HUES48 (cell line): ENCODE data around the gene LPIN3.

Source experiments
- H3K27ac ChIP-seq: one replicate; pipeline ENCODE4 v1.7.0; 2013; ENCODE audit warnings: low read depth, low read length, inconsistent platforms
- H3K27me3 ChIP-seq: 2 replicates; pipeline ENCODE4 v1.6.1; 2013; ENCODE audit warnings: mild to moderate bottlenecking, low read length; ENCODE audit not compliant: control insufficient read depth, insufficient read depth
- H3K36me3 ChIP-seq: 2 replicates; pipeline ENCODE4 v1.6.1; 2013; ENCODE audit warnings: low read length; ENCODE audit not compliant: control insufficient read depth, insufficient read depth
- H3K4me1 ChIP-seq: 2 replicates; pipeline ENCODE4 v1.6.1; 2013; ENCODE audit warnings: mild to moderate bottlenecking, low read length; ENCODE audit not compliant: control insufficient read depth, insufficient read depth
- H3K4me3 ChIP-seq: 2 replicates; pipeline ENCODE4 v1.5.1; 2013; ENCODE audit warnings: mild to moderate bottlenecking, low read depth, low read length
- H3K9ac ChIP-seq: 2 replicates; pipeline ENCODE4 v1.6.1; 2013; ENCODE audit warnings: mild to moderate bottlenecking, low read depth, low read length, moderate library complexity
- H3K9me3 ChIP-seq: 2 replicates; pipeline ENCODE4 v1.6.1; 2013; ENCODE audit warnings: low read length; ENCODE audit not compliant: control insufficient read depth, insufficient read depth

LPIN3 gene

DNA sequence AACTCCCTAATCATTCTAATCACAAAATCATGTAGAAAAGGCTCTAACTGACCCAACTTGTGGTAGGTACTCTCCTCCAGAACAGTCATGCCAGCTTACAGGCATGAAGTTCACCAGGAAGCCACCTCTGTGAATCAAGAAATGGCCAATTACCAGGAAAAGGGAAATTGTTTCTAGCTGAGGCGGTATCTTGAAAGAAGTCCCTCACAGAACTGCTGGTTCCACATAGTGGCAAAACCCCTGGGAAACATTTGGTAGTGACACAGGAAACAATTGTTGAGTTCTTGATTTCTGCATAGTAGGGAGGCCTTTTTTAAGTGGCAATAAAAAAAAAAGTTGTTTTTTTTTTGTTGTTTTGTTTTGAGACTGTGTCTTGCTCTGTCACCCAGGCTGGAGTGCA is 19.6 kb upstream of the LPIN3 start:
- Histone ChIP-seq H3K27me3 (no peaks in the 10 kb centered on the region), H3K36me3 (no peaks in the 10 kb centered on the region), H3K9me3 (no peaks in the 10 kb centered on the region), H3K4me3 (no peak overlapping the region), H3K27ac (no peak overlapping the region), H3K9ac (no peak overlapping the region), H3K4me1 (peaks cover 6% of the 10 kb centered on the region)

DNA sequence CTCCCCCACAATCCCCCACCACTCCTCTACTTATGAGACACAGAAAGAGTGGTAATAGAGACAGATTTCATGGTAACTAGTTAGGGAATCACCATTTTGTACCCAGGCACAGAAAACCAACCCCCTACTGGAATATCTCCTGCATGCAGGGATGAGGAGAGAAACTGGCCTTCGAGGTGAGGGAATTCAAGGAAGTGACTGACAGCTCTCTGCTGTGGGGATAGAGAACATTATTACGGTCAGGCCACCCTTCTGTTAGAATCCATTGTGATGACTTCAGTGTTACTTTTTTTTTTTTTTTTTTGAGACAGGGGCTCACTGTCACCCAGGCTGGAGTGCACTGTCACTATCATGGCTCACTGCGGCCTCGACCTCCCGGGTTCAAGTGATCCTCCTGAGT is 13.4 kb upstream of the LPIN3 start:
- H3K27ac ChIP-seq = no peak overlapping the region
- no peak overlapping the region for H3K9ac ChIP-seq
- H3K36me3 ChIP-seq = no peaks in the 10 kb centered on the region
- H3K4me3 ChIP-seq = no peak overlapping the region
- H3K4me1 ChIP-seq = no peaks in the 10 kb centered on the region
- no peaks in the 10 kb centered on the region for H3K27me3 ChIP-seq
- no peaks in the 10 kb centered on the region for H3K9me3 ChIP-seq

DNA sequence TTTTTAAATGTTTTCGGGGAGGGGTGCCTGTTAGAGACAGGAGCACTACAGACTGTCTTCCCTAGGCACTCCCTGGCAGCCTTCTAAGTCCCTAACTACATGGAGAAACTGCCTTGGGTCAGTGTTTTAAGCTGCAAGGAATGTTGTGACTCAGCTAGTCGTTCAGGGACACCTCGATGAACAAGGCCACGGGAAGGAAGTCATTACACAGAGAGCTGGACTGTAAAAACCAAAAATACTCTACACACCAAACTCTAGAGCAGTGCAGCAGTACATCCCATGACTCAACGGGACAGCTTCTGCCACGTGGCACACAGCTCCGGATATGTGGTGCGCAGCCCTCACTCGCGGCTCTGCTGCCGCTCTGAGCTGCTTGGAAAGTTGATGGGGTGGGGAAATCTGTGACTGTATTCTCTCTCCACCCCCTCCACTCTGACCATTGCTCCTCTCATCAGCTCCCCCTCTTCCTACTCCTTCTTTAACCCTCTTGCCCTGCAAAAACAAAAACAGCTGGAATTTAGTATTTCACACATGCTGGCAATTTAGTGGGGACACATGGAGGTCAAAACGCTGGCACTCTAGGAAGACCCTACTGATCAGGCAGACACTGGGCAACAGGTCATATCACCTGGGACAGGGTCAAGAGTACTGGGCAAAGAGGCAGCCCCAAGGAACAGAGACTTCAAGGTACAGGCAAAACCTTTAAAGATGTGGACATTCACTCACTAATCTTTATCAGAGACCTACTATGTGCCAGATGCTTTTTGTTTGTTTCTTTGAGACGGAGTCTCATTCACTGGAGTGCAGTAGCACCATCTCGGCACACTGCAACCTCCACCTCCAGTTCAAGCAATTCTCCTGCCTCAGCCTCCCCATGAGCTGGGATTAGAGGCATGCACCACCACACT is 10.9 kb upstream of the LPIN3 start:
- no peak overlapping the region for H3K4me3 ChIP-seq
- no peak overlapping the region for H3K9ac ChIP-seq
- no peak overlapping the region for H3K27ac ChIP-seq

DNA sequence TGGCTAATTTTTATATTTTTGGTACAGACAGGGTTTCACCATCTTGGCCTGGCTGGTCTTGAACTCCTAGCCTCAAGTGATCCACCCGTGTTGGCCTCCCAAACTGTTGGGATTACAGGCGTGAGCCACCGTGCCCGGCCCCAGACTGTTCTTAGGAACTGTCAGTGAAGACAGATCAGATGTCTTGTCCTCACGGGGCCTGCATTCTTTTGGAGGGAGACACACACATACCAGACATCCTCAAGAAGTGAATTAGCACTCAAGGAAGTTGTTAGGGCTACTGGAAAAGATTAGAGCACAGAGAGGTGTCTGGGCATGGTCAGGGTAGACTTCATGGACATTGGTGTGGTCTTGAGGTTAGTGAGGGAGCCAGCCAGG is 10.3 kb upstream of the LPIN3 start:
- Histone ChIP-seq H3K9me3 (no peaks in the 10 kb centered on the region), H3K36me3 (no peaks in the 10 kb centered on the region), H3K4me1 (no peaks in the 10 kb centered on the region), H3K9ac (no peak overlapping the region), H3K4me3 (no peak overlapping the region), H3K27ac (no peak overlapping the region), H3K27me3 (no peaks in the 10 kb centered on the region)

More for the DNA sequence above, 10.9 kb upstream of the LPIN3 start:
- Histone ChIP-seq H3K27me3 (no peaks in the 10 kb centered on the region), H3K4me1 (no peaks in the 10 kb centered on the region), H3K36me3 (no peaks in the 10 kb centered on the region), H3K9me3 (no peaks in the 10 kb centered on the region)

DNA sequence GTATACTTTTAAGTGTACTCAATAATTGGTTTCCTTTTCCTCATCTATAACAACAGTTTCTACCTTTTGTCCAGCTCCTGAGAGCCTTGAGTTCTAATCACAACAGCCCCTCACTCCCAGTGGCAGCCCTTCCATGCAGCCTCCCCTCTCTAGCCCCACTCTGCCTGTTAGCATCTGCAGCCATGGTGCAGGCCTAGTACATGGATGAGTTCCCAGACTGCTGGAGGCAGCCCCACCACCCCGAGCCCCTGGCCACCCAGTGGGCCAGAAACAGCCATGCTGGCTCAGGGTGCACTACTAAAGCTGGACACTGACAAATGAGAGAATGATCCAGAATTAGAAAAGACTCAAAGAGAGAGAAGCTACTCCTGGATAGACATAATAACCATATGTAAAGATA is 9.7 kb upstream of the LPIN3 start:
- Histone ChIP-seq H3K36me3 (no peaks in the 10 kb centered on the region), H3K4me3 (no peak overlapping the region), H3K9me3 (no peaks in the 10 kb centered on the region), H3K27ac (no peak overlapping the region), H3K4me1 (no peaks in the 10 kb centered on the region), H3K27me3 (no peaks in the 10 kb centered on the region), H3K9ac (no peak overlapping the region)

DNA sequence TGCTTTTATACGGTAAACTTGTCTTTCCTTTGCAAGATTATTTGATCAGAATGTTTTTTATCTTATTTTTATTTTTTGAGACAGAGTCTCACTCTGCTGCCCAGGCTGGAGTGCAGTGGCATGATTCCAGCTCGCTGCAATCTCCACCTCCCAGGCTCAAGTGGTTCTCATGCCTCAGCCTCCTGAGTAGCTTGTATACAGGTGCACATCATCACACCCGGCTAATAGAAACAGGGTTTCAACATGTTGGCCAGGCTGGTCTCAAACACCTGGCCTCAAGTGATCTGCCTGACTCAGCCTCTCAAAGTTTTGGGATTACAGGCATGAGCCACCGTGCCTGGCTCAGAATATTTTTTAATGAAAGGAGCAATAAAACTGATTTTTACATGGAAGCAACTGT is 8.9 kb upstream of the LPIN3 start:
- H3K27me3 ChIP-seq = no peaks in the 10 kb centered on the region
- H3K4me1 ChIP-seq = no peaks in the 10 kb centered on the region
- H3K27ac ChIP-seq = no peak overlapping the region
- H3K9ac ChIP-seq = no peak overlapping the region
- no peaks in the 10 kb centered on the region for H3K36me3 ChIP-seq
- H3K9me3 ChIP-seq = no peaks in the 10 kb centered on the region
- H3K4me3 ChIP-seq = no peak overlapping the region

DNA sequence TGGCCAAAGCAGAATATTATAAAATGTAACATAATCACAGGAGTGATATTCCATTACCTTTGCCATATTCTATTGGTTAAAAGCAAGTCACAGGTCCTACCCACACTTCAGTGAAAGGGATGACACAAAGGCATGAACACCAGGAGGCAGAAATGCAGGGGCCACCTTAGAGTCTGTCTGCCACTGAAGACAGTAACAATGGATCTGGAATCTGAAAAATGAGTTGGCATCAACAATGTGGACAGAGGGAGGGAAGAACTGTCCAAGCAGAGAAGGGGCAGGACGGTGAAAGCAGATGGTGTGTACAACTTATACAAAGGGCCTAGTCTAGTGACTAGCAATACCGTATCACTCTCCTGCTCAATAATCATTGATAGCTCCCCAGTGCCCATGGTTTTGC is 6.6 kb upstream of the LPIN3 start:
- no peak overlapping the region for H3K9ac ChIP-seq
- no peaks in the 10 kb centered on the region for H3K36me3 ChIP-seq
- H3K27me3 ChIP-seq = 0 out of 2 replicates have a peak, but pooled peaks cover under 1% of the 10 kb centered on the region
- no peaks in the 10 kb centered on the region for H3K9me3 ChIP-seq
- H3K27ac ChIP-seq = no peak overlapping the region
- H3K4me1 ChIP-seq = no peaks in the 10 kb centered on the region
- no peak overlapping the region for H3K4me3 ChIP-seq

DNA sequence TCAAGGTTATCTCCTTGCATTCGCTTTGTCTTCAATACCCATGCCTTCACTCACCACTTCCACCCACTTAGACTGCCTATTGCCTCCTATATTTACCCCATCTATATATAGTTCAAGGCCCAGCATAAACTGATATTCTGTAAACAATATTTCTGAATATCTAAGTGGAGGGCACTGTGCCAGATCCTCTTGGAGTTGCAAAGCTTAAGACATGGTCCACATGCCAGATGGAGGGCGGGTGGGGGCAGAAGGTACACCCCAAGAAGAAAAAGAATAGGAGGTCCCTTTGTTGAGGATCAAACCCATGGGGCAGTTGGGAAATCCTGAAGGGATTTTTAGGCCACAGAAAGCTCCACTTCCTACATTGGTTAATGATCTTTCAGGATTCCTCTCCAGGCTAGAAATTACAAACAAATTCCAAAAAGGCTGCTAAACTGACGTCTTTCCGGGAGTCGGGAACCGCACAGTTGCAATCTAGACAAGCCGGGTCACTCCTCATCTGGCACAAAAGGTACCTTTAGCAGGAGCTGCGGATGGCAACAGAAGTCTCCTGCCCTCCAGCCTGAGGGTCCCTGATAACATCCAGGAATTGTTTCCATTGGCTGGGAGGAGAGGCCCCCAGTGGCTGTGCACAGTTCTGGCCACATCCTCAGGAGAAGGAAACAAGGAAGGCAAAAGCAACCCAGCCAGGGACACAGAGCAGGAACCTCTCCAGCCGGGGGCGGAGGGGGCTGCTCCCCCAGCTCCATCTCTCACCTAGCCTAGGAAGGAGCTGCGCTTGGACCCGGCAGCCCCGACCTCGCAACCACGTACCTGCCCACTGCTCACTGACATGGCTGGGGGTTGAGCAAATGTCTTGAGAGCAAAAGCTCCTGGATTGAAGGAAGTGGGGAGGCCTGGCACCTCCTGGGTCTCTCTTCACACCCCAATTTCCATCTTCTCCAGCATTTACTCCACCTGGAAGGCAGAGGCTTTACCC is 5.9 kb upstream of the LPIN3 start:
- Histone ChIP-seq H3K9me3 (no peaks in the 10 kb centered on the region), H3K27me3 (peaks cover 7% of the 10 kb centered on the region), H3K4me3 (no peak overlapping the region), H3K27ac (no peak overlapping the region), H3K4me1 (peaks cover 5% of the 10 kb centered on the region; the same call in 1 of the 2 replicates), H3K9ac (no peak overlapping the region), H3K36me3 (no peaks in the 10 kb centered on the region)

DNA sequence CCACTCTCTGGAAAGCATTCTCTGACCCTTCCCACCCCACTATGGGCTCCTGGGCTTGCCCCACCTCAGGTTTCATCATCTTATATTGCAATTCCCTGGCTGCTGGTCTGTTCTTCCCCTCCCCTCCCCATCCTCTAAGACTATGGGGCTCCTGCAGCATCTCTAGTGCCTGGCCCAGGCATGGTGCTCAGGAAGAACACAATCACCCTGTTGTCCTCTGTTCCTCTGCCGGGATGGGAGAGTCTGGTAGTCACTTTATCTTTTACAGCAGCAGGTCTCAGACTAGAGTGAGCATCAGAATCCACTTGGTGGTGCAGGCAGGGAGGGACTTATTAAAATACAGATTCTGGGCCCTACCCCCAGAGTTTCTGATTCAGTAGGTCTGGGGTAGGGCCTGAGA is 5.0 kb upstream of the LPIN3 start:
- peaks cover 8% of the 10 kb centered on the region for H3K27me3 ChIP-seq
- H3K27ac ChIP-seq = no peak overlapping the region
- no peaks in the 10 kb centered on the region for H3K36me3 ChIP-seq
- H3K9me3 ChIP-seq = no peaks in the 10 kb centered on the region
- no peak overlapping the region for H3K9ac ChIP-seq
- peaks cover 6% of the 10 kb centered on the region; the same call in 1 of the 2 replicates for H3K4me1 ChIP-seq
- no peak overlapping the region for H3K4me3 ChIP-seq

DNA sequence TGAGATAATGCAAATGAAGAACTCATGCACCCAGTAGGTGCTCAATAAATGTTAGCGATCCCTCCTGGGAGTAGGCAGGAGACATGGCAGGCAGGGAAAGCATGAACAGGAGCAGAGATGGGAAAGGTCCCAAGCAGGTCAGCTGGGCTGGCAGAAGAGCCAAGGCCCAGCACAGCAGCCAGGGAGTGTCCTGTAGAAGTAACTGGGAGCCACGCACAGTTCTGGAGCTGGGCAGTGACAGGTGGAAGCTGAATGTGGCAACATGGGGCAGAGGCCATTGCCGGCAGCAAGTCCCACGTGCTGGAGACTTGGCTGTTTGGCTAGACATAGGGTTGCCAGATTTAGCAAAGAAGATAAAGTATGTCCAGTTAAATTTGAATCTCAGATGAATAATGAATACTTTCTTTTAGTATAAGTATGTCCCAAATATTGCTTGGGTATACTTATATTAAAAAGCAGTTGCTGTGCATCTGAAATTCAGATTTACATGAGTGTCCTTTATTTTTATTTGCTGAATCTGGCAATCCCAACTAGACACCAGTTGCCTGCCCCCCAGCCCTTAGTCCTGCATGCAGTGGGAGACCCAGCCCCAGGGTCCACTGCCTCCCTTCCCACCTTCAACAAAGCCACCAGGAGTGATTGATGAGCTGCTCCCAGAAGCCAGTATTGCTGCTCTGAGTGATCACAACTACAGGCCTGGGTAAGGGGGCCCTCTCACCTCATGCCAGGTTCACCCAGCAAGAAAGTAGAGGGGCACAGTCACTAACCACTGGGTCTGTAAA is 3.7 kb upstream of the LPIN3 start:
- Histone ChIP-seq H3K36me3 (no peaks in the 10 kb centered on the region), H3K4me1 (peaks cover 10% of the 10 kb centered on the region; the same call in 1 of the 2 replicates), H3K4me3 (no peak overlapping the region), H3K27me3 (peaks cover 8% of the 10 kb centered on the region), H3K27ac (no peak overlapping the region), H3K9me3 (no peaks in the 10 kb centered on the region), H3K9ac (no peak overlapping the region)
